RWPE2 (cell line): Measurements from ENCODE around the gene LRRC37B.
A peak's percentile ranks its signal among the peaks of the same experiment; 100 is the strongest.

Experiments
- ATAC-seq: fragments of 200-7000 bp; cut with Tn5 transposase; 3 replicates; pipeline ENCODE4 v1.9.1; 2021; ENCODE audit warnings: low read depth
- DNase-seq: peaks from one replicate; pipeline ENCODE4 v3.0.0-alpha.2; 2020; ENCODE audit warnings: low spot score
- H3K27ac ChIP-seq: fragments of 450-650 bp; 2 replicates; pipeline ENCODE4 v1.5.1; 2017; ENCODE audit warnings: mild to moderate bottlenecking; ENCODE audit not compliant: poor library complexity, severe bottlenecking
- H3K27me3 ChIP-seq: fragments of 250-450 bp; sonication (Bioruptor Pico); 2 replicates; pipeline ENCODE4 v1.5.1; 2021; ENCODE audit warnings: mild to moderate bottlenecking, moderate library complexity; ENCODE audit not compliant: insufficient read depth, poor library complexity, severe bottlenecking
- H3K36me3 ChIP-seq: fragments of 250-450 bp; sonication (Bioruptor Pico); 2 replicates; pipeline ENCODE4 v1.5.1; 2020; ENCODE audit warnings: low read depth, mild to moderate bottlenecking, moderate library complexity
- H3K4me1 ChIP-seq: fragments of 250-450 bp; sonication (Bioruptor Pico); 2 replicates; pipeline ENCODE4 v1.5.1; 2021; ENCODE audit warnings: mild to moderate bottlenecking, moderate library complexity; ENCODE audit not compliant: insufficient read depth, poor library complexity, severe bottlenecking
- H3K4me3 ChIP-seq: fragments of 250-450 bp; sonication (Bioruptor Pico); 2 replicates; pipeline ENCODE4 v1.5.1; 2021; ENCODE audit warnings: mild to moderate bottlenecking, moderate library complexity; ENCODE audit not compliant: severe bottlenecking
- H3K9me3 ChIP-seq: fragments of 250-450 bp; sonication (Bioruptor Pico); 2 replicates; pipeline ENCODE4 v1.5.1; 2021; ENCODE audit warnings: mild to moderate bottlenecking, moderate library complexity; ENCODE audit not compliant: severe bottlenecking
- TF ChIP-seq, protein P1 (sequence below): fragments of 450-650 bp; IDR thresholded peaks from one replicate; pipeline ENCODE4 v1.5.1; 2017; ENCODE audit warnings: mild to moderate bottlenecking, moderate library complexity; ENCODE audit not compliant: poor library complexity, severe bottlenecking

Gene LRRC37B

DNA sequence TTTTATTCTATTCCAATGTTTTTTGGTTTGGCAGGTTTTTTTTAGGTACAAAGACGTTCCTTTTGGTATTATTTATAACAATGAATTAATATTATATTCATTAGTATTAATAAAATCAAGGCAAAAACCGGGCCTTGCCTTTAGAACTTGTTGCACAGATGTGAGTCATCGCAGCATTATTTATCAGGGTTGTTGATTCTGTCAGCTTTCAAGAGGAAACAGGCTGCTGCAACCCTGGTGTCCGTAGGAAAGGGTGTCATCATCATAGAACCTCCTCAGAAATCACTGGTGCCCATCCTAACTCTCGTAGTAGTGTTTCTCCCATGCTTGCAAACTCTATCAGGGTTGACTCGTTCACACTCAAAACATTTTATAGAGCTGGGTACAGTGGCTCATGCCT is 10.2 kb upstream of the LRRC37B start:
- peaks cover 94% of the 10 kb centered on the region for H3K36me3 ChIP-seq
- no peaks in the 10 kb centered on the region for H3K4me1 ChIP-seq
- no peak overlapping the region for H3K4me3 ChIP-seq
- no peak for DNase-seq
- ATAC-seq = no peak
- H3K27me3 ChIP-seq = no peaks in the 10 kb centered on the region
- H3K9me3 ChIP-seq = no peaks in the 10 kb centered on the region
- H3K27ac ChIP-seq = no peak overlapping the region
- TF ChIP-seq, protein P1, sequence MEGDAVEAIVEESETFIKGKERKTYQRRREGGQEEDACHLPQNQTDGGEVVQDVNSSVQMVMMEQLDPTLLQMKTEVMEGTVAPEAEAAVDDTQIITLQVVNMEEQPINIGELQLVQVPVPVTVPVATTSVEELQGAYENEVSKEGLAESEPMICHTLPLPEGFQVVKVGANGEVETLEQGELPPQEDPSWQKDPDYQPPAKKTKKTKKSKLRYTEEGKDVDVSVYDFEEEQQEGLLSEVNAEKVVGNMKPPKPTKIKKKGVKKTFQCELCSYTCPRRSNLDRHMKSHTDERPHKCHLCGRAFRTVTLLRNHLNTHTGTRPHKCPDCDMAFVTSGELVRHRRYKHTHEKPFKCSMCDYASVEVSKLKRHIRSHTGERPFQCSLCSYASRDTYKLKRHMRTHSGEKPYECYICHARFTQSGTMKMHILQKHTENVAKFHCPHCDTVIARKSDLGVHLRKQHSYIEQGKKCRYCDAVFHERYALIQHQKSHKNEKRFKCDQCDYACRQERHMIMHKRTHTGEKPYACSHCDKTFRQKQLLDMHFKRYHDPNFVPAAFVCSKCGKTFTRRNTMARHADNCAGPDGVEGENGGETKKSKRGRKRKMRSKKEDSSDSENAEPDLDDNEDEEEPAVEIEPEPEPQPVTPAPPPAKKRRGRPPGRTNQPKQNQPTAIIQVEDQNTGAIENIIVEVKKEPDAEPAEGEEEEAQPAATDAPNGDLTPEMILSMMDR = no peak

DNA sequence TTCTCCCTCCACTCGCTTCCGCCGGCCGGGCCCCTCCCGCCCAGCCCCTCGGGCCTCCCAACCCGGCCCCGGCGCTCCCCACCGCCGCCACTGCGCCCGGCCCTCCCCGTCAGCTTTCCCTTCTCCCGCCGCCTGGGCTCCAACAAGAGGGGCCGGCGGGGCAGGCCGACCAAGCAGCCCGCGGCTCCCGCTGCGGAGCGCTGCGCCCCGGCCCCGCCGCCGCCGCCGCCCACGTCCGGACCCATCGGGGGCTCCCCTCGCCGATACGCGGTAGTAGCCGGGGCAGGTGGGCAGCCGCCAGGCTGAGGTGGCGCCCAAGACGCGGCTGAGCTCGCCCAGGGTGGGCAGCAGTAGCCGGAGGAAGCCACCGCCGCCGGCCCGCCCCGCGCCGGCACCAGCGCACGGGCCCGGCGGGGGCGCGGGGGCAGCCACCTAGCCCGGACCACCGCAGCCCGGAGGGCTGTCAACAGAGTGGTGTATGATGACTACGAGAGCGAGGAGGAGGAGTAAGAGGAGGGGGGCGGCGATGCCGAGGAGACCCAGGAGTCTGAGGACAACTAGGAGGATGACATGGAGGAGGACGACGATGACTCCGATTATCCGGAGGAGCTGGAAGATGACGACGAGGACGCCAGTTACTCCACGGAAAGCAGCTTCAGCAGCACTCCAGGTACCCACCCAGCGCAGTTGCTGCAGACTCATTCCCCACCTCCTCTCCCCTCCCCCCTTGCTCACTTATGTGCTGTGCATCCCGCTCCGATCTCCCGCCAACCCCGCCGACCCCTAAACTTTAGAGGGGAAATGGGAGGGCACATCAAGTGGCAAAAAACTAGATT is 498 bp downstream of the LRRC37B start:
- Histone ChIP-seq H3K27ac (peak overlapping the region; percentile 35), H3K27me3 (no peaks in the 10 kb centered on the region), H3K4me3 (peak overlapping the region; percentile 93), H3K36me3 (no peaks in the 10 kb centered on the region), H3K4me1 (no peaks in the 10 kb centered on the region), H3K9me3 (no peaks in the 10 kb centered on the region)
- no peak for DNase-seq
- TF ChIP-seq, protein P1 = peak; percentile 75
- peak; percentile 62 for ATAC-seq

DNA sequence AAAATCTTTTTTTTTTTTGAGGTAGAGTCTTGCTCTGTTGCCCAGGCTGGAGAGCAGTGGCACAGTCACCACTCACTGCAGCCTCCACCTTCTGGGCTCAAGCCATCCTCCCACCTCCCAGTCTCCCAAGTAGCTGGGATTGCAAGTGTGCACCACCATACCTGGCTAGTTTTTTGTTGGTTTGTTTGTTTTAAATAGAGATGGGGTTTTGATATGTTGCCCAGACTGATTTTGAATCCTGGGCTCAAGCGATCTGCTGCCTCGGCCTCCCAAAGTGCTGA is 2.0 kb downstream of the LRRC37B start:
- Histone ChIP-seq H3K4me3 (no peak overlapping the region), H3K9me3 (no peaks in the 10 kb centered on the region), H3K27me3 (no peaks in the 10 kb centered on the region), H3K36me3 (no peaks in the 10 kb centered on the region), H3K27ac (no peak overlapping the region), H3K4me1 (no peaks in the 10 kb centered on the region)
- ATAC-seq (no peak), DNase-seq (no peak)
- TF ChIP-seq, protein P1 = no peak

DNA sequence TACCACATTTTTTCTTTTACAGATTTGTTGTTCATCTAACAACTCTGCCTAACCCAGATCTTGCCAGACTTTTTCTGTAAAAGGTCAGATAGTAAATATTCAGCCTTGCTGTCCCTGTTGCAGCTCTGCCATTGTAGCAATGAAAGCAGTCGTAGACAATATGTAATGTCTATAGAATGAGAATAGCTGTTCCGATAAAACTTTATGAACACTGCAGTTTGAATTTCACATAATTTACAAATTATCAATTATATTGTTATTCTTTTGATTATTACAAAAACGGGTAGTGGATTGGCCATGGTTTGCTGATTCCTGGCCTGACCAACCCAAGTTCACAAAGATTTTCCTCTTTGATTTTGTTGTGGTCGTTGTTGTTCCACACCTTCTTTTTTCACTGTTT is 2.9 kb downstream of the LRRC37B start:
- Histone ChIP-seq H3K27ac (no peak overlapping the region), H3K4me1 (no peaks in the 10 kb centered on the region), H3K4me3 (no peak overlapping the region), H3K27me3 (no peaks in the 10 kb centered on the region), H3K9me3 (no peaks in the 10 kb centered on the region), H3K36me3 (no peaks in the 10 kb centered on the region)
- ATAC-seq (no peak), DNase-seq (no peak)
- TF ChIP-seq, protein P1 = no peak

DNA sequence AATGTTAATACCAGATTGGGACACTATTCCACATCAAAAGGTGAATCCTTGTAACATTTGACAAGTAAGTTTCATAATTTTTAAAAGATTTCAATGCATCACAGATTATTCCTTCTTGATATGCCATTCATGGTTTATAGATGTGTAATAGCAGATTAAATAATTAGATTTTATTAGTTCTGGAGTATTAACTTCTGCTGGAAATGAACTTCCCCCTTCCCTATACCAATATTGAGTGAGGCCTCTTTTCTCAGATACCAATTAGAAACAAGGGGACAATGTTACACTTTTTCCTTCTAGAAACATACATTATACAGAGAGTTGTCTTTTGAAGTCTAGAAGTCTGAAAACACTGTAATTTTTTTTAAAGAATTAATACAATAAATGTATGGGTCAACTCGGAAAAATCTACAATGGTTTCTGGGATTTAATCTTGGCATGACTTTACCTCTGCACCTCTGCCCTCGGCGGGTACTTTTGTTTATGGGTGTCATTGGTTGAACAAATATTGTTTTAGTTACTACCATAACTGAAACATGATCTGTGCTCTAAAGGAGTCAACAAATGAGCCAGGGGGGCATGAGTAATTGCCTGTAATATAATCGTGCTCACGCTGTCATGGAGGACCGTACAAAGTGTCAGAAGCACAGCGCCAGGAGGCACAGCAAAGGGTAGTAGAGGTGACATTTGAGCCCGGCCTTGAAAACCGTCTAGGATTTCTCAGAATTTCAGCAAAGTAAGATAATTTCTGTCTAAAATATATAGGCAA is 8.2 kb downstream of the LRRC37B start:
- H3K27me3 ChIP-seq = no peaks in the 10 kb centered on the region
- H3K36me3 ChIP-seq = no peaks in the 10 kb centered on the region
- ATAC-seq (no peak), DNase-seq (no peak)
- H3K9me3 ChIP-seq = no peaks in the 10 kb centered on the region
- no peak overlapping the region for H3K27ac ChIP-seq
- H3K4me1 ChIP-seq = no peaks in the 10 kb centered on the region
- TF ChIP-seq, protein P1 = no peak
- no peak overlapping the region for H3K4me3 ChIP-seq
